ENCODE results near the gene ZNF579. TPM values are rescaled to one million over a fixed set of nuclear protein-coding genes. Genes with fewer than 3 reads are reported as not detected.

ZNF579 gene
- total and polyA plus RNA-seq, 8 donors = 6.5 to 16.1 (median 9.4) TPM

DNA sequence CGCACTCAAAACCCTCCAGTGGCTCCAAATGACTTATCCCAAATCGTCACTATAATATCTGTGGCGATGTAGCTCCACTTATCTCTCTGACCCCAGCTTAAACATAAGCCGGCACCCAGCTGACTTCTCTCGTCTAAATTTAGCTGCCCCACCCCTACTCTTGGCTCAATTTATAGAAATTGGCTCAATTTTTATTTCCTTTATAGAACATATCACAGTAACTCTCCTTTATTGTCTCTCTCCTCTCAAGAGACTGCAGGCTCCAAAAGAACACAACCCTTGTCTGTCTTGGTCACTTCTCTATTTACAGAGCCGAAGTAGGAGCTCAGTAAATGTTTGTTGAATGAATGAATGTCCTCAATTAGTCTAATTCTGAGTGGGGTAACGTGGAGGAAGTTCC, 42.9 kb upstream of the ZNF579 start:
- intact Hi-C loops (cut with DNase I) = no loop called here
- peak overlapping the region in 1 of 4 donors; percentile 8 for H3K27ac ChIP-seq
- FAIRE-seq (no peak), ATAC-seq (no peak), DNase-seq (no peak)
- no peaks in the 10 kb centered on the region for H3K9me3 ChIP-seq
- 42 to 47% methylated on average over 7 of the region's 7 CpGs for WGBS, 2 donors
- H3K4me1 ChIP-seq = peaks cover 0 to 6% (median 0%) of the 10 kb centered on the region in 3 donors
- peaks cover 0 to 6% (median 0%) of the 10 kb centered on the region in 3 donors for H3K36me3 ChIP-seq
- H3K4me3 ChIP-seq = peak overlapping the region in 1 of 4 donors; percentile 40
- no peaks in the 10 kb centered on the region for H3K27me3 ChIP-seq
- TF ChIP-seq, protein P1, sequence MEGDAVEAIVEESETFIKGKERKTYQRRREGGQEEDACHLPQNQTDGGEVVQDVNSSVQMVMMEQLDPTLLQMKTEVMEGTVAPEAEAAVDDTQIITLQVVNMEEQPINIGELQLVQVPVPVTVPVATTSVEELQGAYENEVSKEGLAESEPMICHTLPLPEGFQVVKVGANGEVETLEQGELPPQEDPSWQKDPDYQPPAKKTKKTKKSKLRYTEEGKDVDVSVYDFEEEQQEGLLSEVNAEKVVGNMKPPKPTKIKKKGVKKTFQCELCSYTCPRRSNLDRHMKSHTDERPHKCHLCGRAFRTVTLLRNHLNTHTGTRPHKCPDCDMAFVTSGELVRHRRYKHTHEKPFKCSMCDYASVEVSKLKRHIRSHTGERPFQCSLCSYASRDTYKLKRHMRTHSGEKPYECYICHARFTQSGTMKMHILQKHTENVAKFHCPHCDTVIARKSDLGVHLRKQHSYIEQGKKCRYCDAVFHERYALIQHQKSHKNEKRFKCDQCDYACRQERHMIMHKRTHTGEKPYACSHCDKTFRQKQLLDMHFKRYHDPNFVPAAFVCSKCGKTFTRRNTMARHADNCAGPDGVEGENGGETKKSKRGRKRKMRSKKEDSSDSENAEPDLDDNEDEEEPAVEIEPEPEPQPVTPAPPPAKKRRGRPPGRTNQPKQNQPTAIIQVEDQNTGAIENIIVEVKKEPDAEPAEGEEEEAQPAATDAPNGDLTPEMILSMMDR (IDR thresholded peaks at IDR 0.05) = no peak

DNA sequence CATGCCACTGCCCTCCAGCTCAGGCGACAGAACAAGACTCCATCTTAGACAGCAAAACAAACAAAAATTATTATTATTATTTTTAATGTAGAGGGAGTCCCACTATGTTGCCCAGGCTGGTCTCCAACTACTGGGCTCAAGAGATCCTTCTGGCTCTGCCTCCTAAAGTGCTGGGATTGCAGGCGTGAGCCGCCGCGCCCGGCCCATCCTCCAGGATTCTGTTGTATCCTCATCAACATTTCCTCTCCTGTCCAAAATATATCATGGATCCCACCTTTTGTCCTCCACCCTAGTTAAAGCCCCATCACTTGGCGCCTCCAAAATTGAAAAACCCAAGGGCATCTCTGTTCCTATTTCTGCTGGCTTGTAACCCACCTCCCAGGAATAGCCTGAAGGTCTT, 42.5 kb upstream of the ZNF579 start:
- TF ChIP-seq, protein P1 (IDR thresholded peaks at IDR 0.05) = no peak
- peaks cover 0 to 6% (median 0%) of the 10 kb centered on the region in 3 donors for H3K4me1 ChIP-seq
- intact Hi-C loops (cut with DNase I) = no loop called here
- H3K27me3 ChIP-seq = no peaks in the 10 kb centered on the region
- no peak overlapping the region for H3K4me3 ChIP-seq
- H3K27ac ChIP-seq = no peak overlapping the region
- peak in 1 of 6 donors; percentile 17 for DNase-seq
- ATAC-seq = no peak
- 94 to 97% methylated on average over 7 of the region's 7 CpGs for WGBS, 2 donors
- no peaks in the 10 kb centered on the region for H3K9me3 ChIP-seq
- no peak for FAIRE-seq
- peaks cover 0 to 6% (median 0%) of the 10 kb centered on the region in 3 donors for H3K36me3 ChIP-seq

DNA sequence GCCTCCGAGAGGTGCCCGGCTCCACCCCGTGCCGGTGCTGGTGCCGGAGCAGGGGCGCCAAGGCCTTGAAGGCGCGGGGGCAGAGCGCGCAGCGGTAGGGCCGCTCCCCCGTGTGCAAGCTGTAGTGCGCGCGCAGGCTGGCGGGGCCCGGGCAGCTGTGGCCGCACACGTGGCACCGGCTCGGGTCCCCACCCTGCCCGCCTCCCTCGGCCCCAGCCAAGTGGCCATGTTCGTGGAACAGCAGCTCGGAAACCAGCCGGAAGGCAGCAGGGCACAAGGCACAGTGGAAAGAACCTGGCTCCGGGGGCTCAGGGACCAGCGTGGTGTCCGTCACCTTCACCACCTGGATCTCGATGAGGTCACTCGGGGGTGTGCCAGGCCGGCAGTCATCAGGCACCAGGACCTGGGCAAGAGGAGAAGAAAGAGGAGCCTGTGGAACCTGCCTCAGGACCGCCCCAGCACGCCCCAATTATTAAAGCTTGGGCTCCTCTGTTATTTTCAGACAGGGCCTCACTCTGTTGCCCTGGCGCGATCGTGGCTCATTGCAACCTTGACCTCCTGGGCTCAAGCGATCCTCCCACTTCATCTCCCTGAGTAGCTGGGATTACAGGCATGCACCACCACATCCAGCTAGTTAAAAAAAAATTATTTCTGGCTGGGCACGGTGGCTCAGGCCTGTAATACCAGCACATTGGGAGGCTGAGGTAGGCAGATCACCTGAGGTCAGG, 41.8 kb upstream of the ZNF579 start:
- Histone ChIP-seq H3K4me1 (peaks cover 0 to 6% (median 0%) of the 10 kb centered on the region in 3 donors), H3K9me3 (no peaks in the 10 kb centered on the region), H3K36me3 (peaks cover 0 to 9% (median 0%) of the 10 kb centered on the region in 3 donors), H3K4me3 (no peak overlapping the region), H3K27ac (no peak overlapping the region), H3K27me3 (no peaks in the 10 kb centered on the region)
- DNase-seq (peak in 1 of 6 donors; percentile 49), FAIRE-seq (no peak), ATAC-seq (no peak)
- TF ChIP-seq, protein P1 (IDR thresholded peaks at IDR 0.05) = no peak
- intact Hi-C loops (cut with DNase I) = no loop called here
- 90 to 91% methylated on average over 40 of the region's 40 CpGs for WGBS, 2 donors

GRCh38 chr19:55621673-55622231, 41.1 kb upstream of the ZNF579 start:
- H3K27me3 ChIP-seq = no peaks in the 10 kb centered on the region
- peaks cover 0 to 6% (median 0%) of the 10 kb centered on the region in 3 donors for H3K4me1 ChIP-seq
- WGBS, 2 donors = 95 to 96% methylated on average over 55 of the region's 55 CpGs
- DNase-seq (peak in 1 of 6 donors; percentile 65), ATAC-seq (no peak), FAIRE-seq (no peak)
- no peaks in the 10 kb centered on the region for H3K9me3 ChIP-seq
- intact Hi-C loops (cut with DNase I) = no loop called here
- H3K4me3 ChIP-seq = no peak overlapping the region
- no peak overlapping the region for H3K27ac ChIP-seq
- TF ChIP-seq, protein P1 (IDR thresholded peaks at IDR 0.05) = no peak
- peaks cover 0 to 14% (median 0%) of the 10 kb centered on the region in 3 donors for H3K36me3 ChIP-seq
